Activated CD4-positive, alpha-beta T cell treated with anti-CD3 and anti-CD28 coated beads, Interleukin-2, Interleukin-6, amounts not matched to agents 100 ng/mL and 50 ng/mL, durations not matched to agents 16 hours and 8 hours (primary cell): ENCODE results near the gene PKDREJ.

Experiments
- DNase-seq: peaks from one replicate; pipeline ENCODE4 v3.0.0-alpha.2; 2020

PKDREJ gene

GRCh38 chr22:46230262-46230901 is 32.8 kb downstream of the PKDREJ start:
- DNase-seq = no peak

GRCh38 chr22:46229701-46230100 is 33.4 kb downstream of the PKDREJ start:
- no peak for DNase-seq

- DNase-seq = no peak
Measured at GRCh38 chr22:46226577-46226976, 36.6 kb downstream of the PKDREJ start.

GRCh38 chr22:46225631-46226030 is 37.5 kb downstream of the PKDREJ start:
- DNase-seq = no peak

GRCh38 chr22:46224898-46225290 is 38.2 kb downstream of the PKDREJ start:
- DNase-seq = no peak

- no peak for DNase-seq
Measured at GRCh38 chr22:46224044-46224897, 38.9 kb downstream of the PKDREJ start.

- DNase-seq = peak; percentile 12
Measured at GRCh38 chr22:46220921-46221320, 42.2 kb downstream of the PKDREJ start.

GRCh38 chr22:46219636-46220035 is 43.5 kb downstream of the PKDREJ start:
- peak; percentile 12 for DNase-seq

GRCh38 chr22:46214616-46215015 is 48.5 kb downstream of the PKDREJ start:
- DNase-seq = no peak

- no peak for DNase-seq
Measured at GRCh38 chr22:46214149-46214548, 49.0 kb downstream of the PKDREJ start.

- DNase-seq = peak; percentile 45
Measured at GRCh38 chr22:46213052-46213451, 50.1 kb downstream of the PKDREJ start.

GRCh38 chr22:46212195-46212594 is 50.9 kb downstream of the PKDREJ start:
- peak; percentile 11 for DNase-seq

GRCh38 chr22:46209262-46209661 is 53.9 kb downstream of the PKDREJ start:
- DNase-seq = no peak
